ENCODE results near the gene RARRES1.

The RARRES1 gene

DNA sequence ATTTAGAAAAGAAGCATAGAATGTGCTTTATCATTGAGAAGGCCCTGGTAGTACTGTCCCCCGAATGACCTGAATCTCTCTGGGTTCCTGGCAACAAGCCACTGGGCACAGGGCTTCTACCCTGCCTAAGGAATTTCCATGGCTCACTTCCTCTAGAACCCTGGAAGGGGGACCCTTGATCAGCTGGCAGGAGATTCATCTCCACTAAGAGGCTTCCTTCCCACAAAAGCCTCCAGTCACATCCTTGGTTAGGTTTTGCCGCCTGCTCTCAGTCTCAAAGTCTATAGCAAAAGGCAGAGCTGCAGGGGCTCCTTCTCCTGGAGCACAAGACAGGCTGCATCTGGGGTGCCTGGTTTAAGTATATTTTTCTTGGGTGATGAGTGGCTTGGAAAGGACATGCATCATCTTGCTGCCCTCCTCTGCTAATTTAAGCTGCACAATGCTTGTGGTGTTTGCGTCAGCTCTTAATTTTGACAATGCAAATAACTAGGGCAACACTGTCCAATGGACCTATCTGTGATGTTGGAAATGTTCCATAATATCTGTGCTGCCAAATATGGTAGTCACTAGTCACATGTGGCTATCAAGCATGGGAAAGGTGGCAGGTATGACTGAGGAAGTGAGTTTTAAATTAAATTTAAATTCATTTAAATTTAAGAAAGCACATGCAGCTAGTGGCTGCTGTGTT lies 33.4 kb upstream of the RARRES1 start:
- no peak overlapping the region for H3K27ac ChIP-seq
- no peak for TF ChIP-seq CTCF (conservative IDR thresholded peaks at IDR 0.05)
- no peak for TF ChIP-seq ZFX (IDR thresholded peaks at IDR 0.05)

GRCh38 chr3:158763421-158763820 lies 31.2 kb upstream of the RARRES1 start:
- H3K27ac ChIP-seq: 0 out of 2 replicates have a peak overlapping the region, but pooled peaks have one; percentile 1
- TF ChIP-seq CTCF (conservative IDR thresholded peaks at IDR 0.05) (no peak), ZFX (IDR thresholded peaks at IDR 0.05) (no peak)

DNA sequence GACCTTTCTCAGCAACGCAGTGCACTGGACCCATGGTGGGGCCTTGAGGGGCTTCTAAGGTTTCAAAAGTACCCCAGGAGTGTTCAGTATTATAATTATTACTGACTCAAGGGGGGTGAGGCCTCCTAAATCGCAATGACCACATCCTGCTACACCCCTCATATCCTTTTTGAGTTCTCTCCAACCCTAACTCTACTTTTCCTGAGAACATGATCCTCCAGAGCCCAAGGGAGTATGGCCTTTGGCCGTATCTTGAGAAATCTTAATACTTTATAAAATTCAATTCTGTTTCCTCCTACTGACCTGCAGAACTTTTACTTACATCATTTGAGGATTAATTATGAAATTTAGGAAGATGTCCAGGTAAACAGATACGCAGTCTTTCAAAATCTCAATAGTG lies 30.4 kb upstream of the RARRES1 start:
- no peak overlapping the region for H3K27ac ChIP-seq
- no peak for TF ChIP-seq ZFX (IDR thresholded peaks at IDR 0.05)
- TF ChIP-seq CTCF (conservative IDR thresholded peaks at IDR 0.05): no peak

DNA sequence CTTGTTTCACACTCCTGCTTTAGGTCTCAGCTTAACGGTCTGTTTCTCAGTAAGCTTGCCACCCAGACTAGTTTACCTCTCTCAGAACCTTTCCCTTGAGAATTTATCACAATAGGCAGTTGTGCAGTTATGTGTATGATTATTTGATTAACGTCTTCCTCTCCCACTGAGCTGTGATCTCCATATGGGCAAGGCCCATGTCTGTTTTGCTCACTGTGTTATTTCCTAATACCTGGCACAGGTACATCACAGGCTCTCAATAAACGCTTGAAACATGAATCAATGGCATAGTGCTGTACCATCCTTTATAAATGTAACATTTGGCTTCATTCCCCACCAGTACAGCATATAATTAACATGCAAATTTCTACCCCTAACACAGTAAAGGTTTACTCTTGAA lies 29.1 kb upstream of the RARRES1 start:
- TF ChIP-seq CTCF (conservative IDR thresholded peaks at IDR 0.05): no peak
- TF ChIP-seq ZFX (IDR thresholded peaks at IDR 0.05): no peak
- H3K27ac ChIP-seq: no peak overlapping the region

DNA sequence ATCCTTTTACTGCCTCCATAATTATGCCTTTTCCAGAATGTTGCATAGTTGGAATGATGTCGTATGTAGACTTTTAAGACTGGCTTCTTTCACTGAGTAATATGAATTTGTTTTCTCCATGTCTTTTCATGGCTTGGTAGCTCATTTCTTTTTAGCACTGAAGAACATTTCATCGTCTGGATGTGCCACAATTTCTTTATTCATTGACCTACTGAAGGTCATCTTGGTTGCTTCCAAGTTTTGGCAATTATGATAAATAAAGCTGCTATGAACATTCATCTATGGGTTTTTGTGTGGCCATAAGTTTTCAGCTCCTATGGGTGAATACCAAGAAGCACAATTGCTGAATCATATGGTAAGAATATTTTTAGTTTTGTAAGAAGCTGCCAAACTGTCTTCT lies 23.2 kb upstream of the RARRES1 start:
- TF ChIP-seq CTCF (conservative IDR thresholded peaks at IDR 0.05) (no peak), ZFX (IDR thresholded peaks at IDR 0.05) (no peak)
- H3K27ac ChIP-seq: no peak overlapping the region

DNA sequence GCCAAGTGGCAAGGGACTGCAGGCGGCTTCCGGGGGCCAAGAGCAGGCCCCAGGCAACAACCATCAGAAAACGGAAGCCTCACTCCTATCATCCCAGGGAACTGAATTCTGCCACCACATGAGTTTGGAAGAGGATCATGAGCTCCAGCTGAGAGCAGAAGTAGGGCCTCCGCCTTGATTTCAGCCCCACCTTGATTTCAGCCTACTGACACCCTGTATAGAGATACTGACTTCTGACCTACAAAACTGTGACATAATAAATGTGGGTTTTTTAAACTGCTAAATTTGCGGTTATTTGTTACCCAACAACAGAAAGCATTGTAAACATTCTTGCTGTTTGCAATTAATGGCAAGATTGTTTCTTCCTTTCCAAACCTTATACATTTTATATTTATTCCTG lies 21.6 kb upstream of the RARRES1 start:
- TF ChIP-seq CTCF (conservative IDR thresholded peaks at IDR 0.05) (no peak), ZFX (IDR thresholded peaks at IDR 0.05) (no peak)
- no peak overlapping the region for H3K27ac ChIP-seq

GRCh38 chr3:158751316-158751715 lies 19.1 kb upstream of the RARRES1 start:
- TF ChIP-seq ZFX (IDR thresholded peaks at IDR 0.05) (no peak), CTCF (conservative IDR thresholded peaks at IDR 0.05) (no peak)
- H3K27ac ChIP-seq: no peak overlapping the region
